WI38 (cell line): ENCODE data around the gene C20orf96.

Source experiments
- H3K4me3 ChIP-seq: 2 replicates; pipeline ENCODE4 v1.5.1; 2011; ENCODE audit warnings: low read depth, mild to moderate bottlenecking, control low read depth, low read length
- TF ChIP-seq, protein P1 (sequence below): IDR thresholded peaks from 2 replicates; pipeline ENCODE4 v1.5.1; 2012; ENCODE audit warnings: low read depth, mild to moderate bottlenecking, control low read depth, low read length

C20orf96 gene

DNA sequence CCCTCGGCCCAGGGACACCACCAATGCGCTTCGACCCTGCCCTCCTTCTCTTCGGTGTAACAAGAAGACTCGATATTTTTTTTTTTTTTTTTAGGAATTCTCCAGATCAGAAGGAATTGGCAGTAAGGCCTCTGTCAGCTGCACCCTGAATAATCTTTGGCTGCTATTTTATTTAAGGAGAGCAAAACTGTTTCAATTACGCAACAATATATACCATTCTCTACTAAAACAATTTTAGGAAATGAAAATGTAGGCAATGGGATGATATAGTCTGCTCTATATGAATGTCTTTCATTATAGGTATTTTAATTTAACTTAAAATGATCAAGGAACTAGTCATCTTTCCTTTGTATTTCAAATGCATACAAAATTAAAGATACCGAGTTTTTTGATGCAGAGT lies 20.1 kb upstream of the C20orf96 start:
- H3K4me3 ChIP-seq: no peak overlapping the region
- TF ChIP-seq, protein P1, sequence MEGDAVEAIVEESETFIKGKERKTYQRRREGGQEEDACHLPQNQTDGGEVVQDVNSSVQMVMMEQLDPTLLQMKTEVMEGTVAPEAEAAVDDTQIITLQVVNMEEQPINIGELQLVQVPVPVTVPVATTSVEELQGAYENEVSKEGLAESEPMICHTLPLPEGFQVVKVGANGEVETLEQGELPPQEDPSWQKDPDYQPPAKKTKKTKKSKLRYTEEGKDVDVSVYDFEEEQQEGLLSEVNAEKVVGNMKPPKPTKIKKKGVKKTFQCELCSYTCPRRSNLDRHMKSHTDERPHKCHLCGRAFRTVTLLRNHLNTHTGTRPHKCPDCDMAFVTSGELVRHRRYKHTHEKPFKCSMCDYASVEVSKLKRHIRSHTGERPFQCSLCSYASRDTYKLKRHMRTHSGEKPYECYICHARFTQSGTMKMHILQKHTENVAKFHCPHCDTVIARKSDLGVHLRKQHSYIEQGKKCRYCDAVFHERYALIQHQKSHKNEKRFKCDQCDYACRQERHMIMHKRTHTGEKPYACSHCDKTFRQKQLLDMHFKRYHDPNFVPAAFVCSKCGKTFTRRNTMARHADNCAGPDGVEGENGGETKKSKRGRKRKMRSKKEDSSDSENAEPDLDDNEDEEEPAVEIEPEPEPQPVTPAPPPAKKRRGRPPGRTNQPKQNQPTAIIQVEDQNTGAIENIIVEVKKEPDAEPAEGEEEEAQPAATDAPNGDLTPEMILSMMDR: no peak

DNA sequence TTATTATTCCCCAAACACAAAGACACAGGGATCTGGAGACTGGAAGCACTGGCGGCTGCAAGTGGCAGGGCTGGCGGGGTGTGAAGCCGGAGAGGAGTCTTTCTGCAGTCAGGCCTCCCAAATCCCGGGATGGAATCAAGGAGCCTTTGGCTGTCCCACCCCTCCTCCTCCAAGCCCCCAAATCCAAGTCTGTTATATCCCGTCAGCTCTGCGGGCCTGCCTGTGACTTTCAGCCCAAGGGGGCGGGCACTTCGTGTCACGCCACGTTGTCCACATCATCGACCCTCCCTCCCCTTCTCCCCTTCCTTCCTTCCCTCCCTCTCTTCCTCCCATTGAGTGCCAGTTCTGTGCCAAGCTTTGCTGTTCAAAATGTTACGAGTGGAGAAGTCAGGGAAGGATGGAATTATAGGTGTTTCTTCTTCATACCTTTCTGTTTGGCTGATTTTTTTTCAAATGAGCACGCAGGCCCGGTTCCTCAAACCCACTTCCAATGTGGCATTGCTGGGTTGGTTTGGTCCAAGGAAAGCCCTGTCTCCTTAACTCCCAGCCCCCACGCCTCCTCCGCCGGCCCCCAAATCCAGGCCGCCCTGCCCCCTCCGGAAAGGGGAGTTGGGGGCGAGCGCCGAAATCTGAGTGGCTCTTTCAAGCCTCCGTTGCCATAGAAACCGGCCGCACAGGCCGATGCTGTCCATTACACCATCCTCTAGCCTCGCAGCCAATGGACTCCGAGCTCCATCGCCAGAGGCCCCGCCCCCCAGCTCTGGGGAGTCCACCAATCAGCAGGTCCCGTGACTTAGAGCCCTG lies 19.5 kb upstream of the C20orf96 start:
- peak overlapping the region; percentile 61 for H3K4me3 ChIP-seq
- TF ChIP-seq, protein P1: no peak

GRCh38 chr20:309306-309840 lies 18.8 kb upstream of the C20orf96 start:
- TF ChIP-seq, protein P1: no peak
- H3K4me3 ChIP-seq: peak overlapping the region; percentile 61

- TF ChIP-seq, protein P1: no peak
- H3K4me3 ChIP-seq: no peak overlapping the region
Measured at GRCh38 chr20:308427-309038, 18.0 kb upstream of the C20orf96 start.

DNA sequence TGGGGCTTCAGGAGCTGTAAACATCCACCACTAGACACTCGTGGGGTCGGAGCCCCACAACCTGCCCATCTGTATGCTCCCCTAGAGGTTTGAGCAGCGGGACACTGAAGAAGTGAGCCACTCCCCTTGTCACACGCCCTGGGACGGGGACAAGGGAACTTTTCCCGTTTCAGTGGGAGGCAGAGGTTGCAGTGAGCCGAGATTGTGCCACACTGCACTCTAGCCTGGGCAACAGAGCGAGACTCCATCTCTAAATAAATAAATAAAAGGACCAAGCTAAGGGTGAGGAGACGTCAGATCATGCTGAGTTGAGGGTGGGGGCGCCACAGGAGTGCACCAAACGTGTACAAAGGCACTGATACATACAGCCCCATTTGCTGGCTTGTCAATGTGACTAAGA lies 15.2 kb upstream of the C20orf96 start:
- H3K4me3 ChIP-seq: no peak overlapping the region
- TF ChIP-seq, protein P1: no peak

DNA sequence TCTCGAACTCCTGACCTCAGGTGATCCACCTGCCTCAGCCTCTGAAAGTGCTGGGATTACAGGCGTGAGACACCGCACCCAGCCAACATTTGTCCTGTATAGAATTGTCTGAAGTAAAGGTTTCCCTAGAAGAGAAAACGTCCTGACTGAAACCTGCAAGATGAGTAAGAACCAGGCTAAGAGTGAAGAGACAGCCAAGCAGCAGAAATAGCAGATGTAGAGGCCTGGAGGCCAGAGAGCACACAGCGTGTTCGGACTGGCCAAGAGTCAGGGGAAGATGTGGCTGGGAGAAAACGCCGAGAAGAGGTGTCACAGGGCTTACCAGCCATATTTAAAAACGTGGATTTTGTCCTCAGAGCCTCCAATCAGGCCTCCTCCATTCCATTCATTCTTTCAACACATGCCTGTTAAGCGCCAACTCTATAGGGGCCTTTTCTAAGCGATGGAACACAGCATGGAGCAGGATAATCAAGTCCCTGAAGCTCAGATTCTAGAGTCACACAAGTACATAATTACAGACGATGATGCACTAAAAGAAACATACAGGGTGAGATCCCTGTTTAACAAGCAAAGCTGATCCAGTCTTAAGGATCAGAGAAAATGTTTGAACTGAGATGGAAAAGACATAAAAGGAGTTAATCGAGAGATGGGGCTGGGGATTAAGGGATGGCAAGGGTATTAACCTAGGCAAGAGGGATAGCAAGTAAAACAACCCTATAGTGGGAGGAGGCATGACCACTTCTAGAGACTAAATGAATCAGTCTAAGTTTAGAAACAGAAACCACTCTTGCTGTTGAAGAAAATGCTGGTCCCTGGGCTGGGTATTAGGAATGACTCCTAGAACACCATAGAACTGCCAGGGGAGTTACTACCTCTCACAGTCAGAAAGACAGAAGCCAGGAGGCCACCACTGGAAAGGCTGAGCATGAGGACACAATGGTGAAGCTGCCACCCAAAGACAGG lies 11.6 kb upstream of the C20orf96 start:
- TF ChIP-seq, protein P1: no peak
- H3K4me3 ChIP-seq: no peak overlapping the region
